ENCODE measurements around the gene CRYGA.

The CRYGA gene

GRCh38 chr2:208153156-208153555, 10.2 kb downstream of the CRYGA start:
- TF ChIP-seq SPI1 (IDR thresholded peaks at IDR 0.05; ENCODE audit: borderline replicate concordance, low read depth) (no peak), GABPA (IDR thresholded peaks at IDR 0.05; ENCODE audit: low read depth) (no peak), POLR2AphosphoS5 (IDR thresholded peaks at IDR 0.05; ENCODE audit: low read depth) (no peak), CTCF (IDR thresholded peaks at IDR 0.05; ENCODE audit: insufficient read depth, low read length) (no peak), REST (IDR thresholded peaks at IDR 0.05; ENCODE audit: insufficient replicate concordance, low read depth) (no peak)
- no peak for DNase-seq (ENCODE audit: low read depth in 1 of 2, low spot score in 1 of 2)
- no peak overlapping the region for H3K27ac ChIP-seq (replicated peaks)
- no peaks in the 10 kb centered on the region for H3K27me3 ChIP-seq (ENCODE audit: insufficient read depth, poor library complexity, severe bottlenecking)
- no peak overlapping the region for H3K4me3 ChIP-seq (replicated peaks; ENCODE audit: insufficient read depth, low read length)

GRCh38 chr2:208150956-208151355, 12.4 kb downstream of the CRYGA start:
- DNase-seq (ENCODE audit: low read depth in 1 of 2, low spot score in 1 of 2): peak; percentile 38 to 63

GRCh38 chr2:208150094-208150493, 13.3 kb downstream of the CRYGA start:
- no peak overlapping the region for H3K27ac ChIP-seq (replicated peaks)
- no peak for DNase-seq (ENCODE audit: low read depth in 1 of 2, low spot score in 1 of 2)
- H3K27me3 ChIP-seq (ENCODE audit: insufficient read depth, poor library complexity, severe bottlenecking): no peaks in the 10 kb centered on the region
- TF ChIP-seq REST (IDR thresholded peaks at IDR 0.05; ENCODE audit: insufficient replicate concordance, low read depth) (no peak), POLR2AphosphoS5 (IDR thresholded peaks at IDR 0.05; ENCODE audit: low read depth) (no peak), SPI1 (IDR thresholded peaks at IDR 0.05; ENCODE audit: borderline replicate concordance, low read depth) (no peak), GABPA (IDR thresholded peaks at IDR 0.05; ENCODE audit: low read depth) (no peak), CTCF (IDR thresholded peaks at IDR 0.05; ENCODE audit: insufficient read depth, low read length) (no peak)
- no peak overlapping the region for H3K4me3 ChIP-seq (replicated peaks; ENCODE audit: insufficient read depth, low read length)

More at GRCh38 chr2:208150956-208151355, 12.4 kb downstream of the CRYGA start:
- no peak for TF ChIP-seq POLR2AphosphoS5 (IDR thresholded peaks at IDR 0.05; ENCODE audit: low read depth)
- TF ChIP-seq SPI1 (IDR thresholded peaks at IDR 0.05; ENCODE audit: borderline replicate concordance, low read depth): peak; percentile 81; the same call in 1 of the 2 replicates
- H3K27me3 ChIP-seq (ENCODE audit: insufficient read depth, poor library complexity, severe bottlenecking): no peaks in the 10 kb centered on the region
- no peak overlapping the region for H3K4me3 ChIP-seq (replicated peaks; ENCODE audit: insufficient read depth, low read length)
- no peak overlapping the region for H3K27ac ChIP-seq (replicated peaks)

GRCh38 chr2:208148803-208149202, 14.6 kb downstream of the CRYGA start:
- Histone ChIP-seq H3K27ac (replicated peaks) (no peak overlapping the region), H3K27me3 (ENCODE audit: insufficient read depth, poor library complexity, severe bottlenecking) (no peaks in the 10 kb centered on the region), H3K4me3 (replicated peaks; ENCODE audit: insufficient read depth, low read length) (no peak overlapping the region)
- TF ChIP-seq CTCF (IDR thresholded peaks at IDR 0.05; ENCODE audit: insufficient read depth, low read length) (no peak), POLR2AphosphoS5 (IDR thresholded peaks at IDR 0.05; ENCODE audit: low read depth) (no peak), REST (IDR thresholded peaks at IDR 0.05; ENCODE audit: insufficient replicate concordance, low read depth) (no peak), SPI1 (IDR thresholded peaks at IDR 0.05; ENCODE audit: borderline replicate concordance, low read depth) (no peak), GABPA (IDR thresholded peaks at IDR 0.05; ENCODE audit: low read depth) (no peak)
- no peak for DNase-seq (ENCODE audit: low read depth in 1 of 2, low spot score in 1 of 2)
